Neural progenitor cell (in vitro differentiated cells): ENCODE data around the gene MAN1A2. TPM values are rescaled to one million over a fixed set of nuclear protein-coding genes. Genes with fewer than 3 reads are reported as not detected.

Source experiments
- DNase-seq: peaks from one replicate; pipeline ENCODE4 v3.0.0-alpha.2; 2016; ENCODE audit warnings: low spot score
- H2AFZ ChIP-seq: fragments of 200-600 bp; sonication (generic); replicated peaks from 2 replicates; pipeline ENCODE4 v1.6.1; 2016; ENCODE audit warnings: antibody characterized with exemption
- H3F3A ChIP-seq: fragments of 200-600 bp; sonication (generic); 2 replicates; pipeline ENCODE4 v1.6.1; 2016; ENCODE audit warnings: antibody characterized with exemption, low read depth
- H3K27ac ChIP-seq: fragments of 200-600 bp; sonication (generic); 2 replicates; pipeline ENCODE4 v1.5.1; 2016; ENCODE audit warnings: mild to moderate bottlenecking
- H3K27me3 ChIP-seq: fragments of 200-600 bp; sonication (generic); 2 replicates; pipeline ENCODE4 v1.6.1; 2016; ENCODE audit warnings: mild to moderate bottlenecking, moderate library complexity
- H3K36me3 ChIP-seq: fragments of 200-600 bp; sonication (generic); 2 replicates; pipeline ENCODE4 v1.5.1; 2016
- H3K4me1 ChIP-seq: fragments of 200-600 bp; sonication (generic); 2 replicates; pipeline ENCODE4 v1.6.1; 2016; ENCODE audit warnings: mixed run types
- H3K4me2 ChIP-seq: fragments of 200-600 bp; sonication (generic); 2 replicates; pipeline ENCODE4 v1.6.1; 2016
- H3K4me3 ChIP-seq: fragments of 200-600 bp; sonication (generic); 2 replicates; pipeline ENCODE4 v1.5.1; 2016
- H3K79me2 ChIP-seq: fragments of 200-600 bp; sonication (generic); 2 replicates; pipeline ENCODE4 v1.6.1; 2016; ENCODE audit warnings: low read depth
- H3K9ac ChIP-seq: fragments of 200-600 bp; sonication (generic); 2 replicates; pipeline ENCODE4 v1.6.1; 2016
- H3K9me3 ChIP-seq: fragments of 200-600 bp; sonication (generic); 2 replicates; pipeline ENCODE4 v1.5.1; 2016; ENCODE audit warnings: low read depth
- H4K20me1 ChIP-seq: fragments of 200-600 bp; sonication (generic); 2 replicates; pipeline ENCODE4 v1.6.1; 2016; ENCODE audit warnings: low read depth
- H3K27ac Mint-ChIP-seq: 3 replicates; pipeline ENCODE4 v1.8.0; 2021; ENCODE audit warnings: mixed read lengths
- H3K27me3 Mint-ChIP-seq: 2 replicates; pipeline ENCODE4 v1.8.0; 2022; ENCODE audit warnings: low read depth, mild to moderate bottlenecking, inconsistent platforms, moderate library complexity, mixed read lengths; ENCODE audit not compliant: insufficient read depth
- H3K36me3 Mint-ChIP-seq: 3 replicates; pipeline ENCODE4 v1.8.0; 2021; ENCODE audit warnings: mixed read lengths
- H3K4me1 Mint-ChIP-seq: 3 replicates; pipeline ENCODE4 v1.8.0; 2021; ENCODE audit warnings: mixed read lengths
- H3K4me3 Mint-ChIP-seq: 3 replicates; pipeline ENCODE4 v1.8.0; 2021; ENCODE audit warnings: mild to moderate bottlenecking, moderate library complexity, mixed read lengths
- H3K9me3 Mint-ChIP-seq: 3 replicates; pipeline ENCODE4 v1.8.0; 2020; ENCODE audit warnings: mixed read lengths
- CTCF ChIP-seq: fragments of 200-600 bp; sonication (generic); IDR thresholded peaks from 2 replicates; pipeline ENCODE4 v1.5.1; 2017; ENCODE audit warnings: antibody characterized with exemption, mild to moderate bottlenecking
- EZH2 ChIP-seq: fragments of 200-600 bp; sonication (generic); IDR thresholded peaks from 2 replicates; pipeline ENCODE4 v1.6.1; 2017; ENCODE audit warnings: antibody characterized with exemption, mild to moderate bottlenecking, moderate library complexity
- EZH2phosphoT487 ChIP-seq: fragments of 200-600 bp; sonication (generic); IDR thresholded peaks from 2 replicates; pipeline ENCODE4 v1.6.1; 2017; ENCODE audit warnings: antibody characterized with exemption
- total RNA-seq: library from RNA; depleted of rRNA; stranded (reverse); fragments of >200 nt; gene quantifications from 2 replicates; pipeline ENCODE4 v1.2.3, GENCODE V29; 2015; ENCODE audit warnings: low replicate concordance

Gene MAN1A2
- total RNA-seq, 1 donor from 2014 or later, result 28.6 TPM

GRCh38 chr1:117339866-117340700 is 27.2 kb upstream of the MAN1A2 start:
- no peak overlapping the region for H3K4me3 Mint-ChIP-seq
- no peaks in the 10 kb centered on the region for H3K4me1 Mint-ChIP-seq
- no peaks in the 10 kb centered on the region for H3K9me3 Mint-ChIP-seq
- no peaks in the 10 kb centered on the region for H3K9me3 ChIP-seq
- H3K9ac ChIP-seq, result no peak overlapping the region
- H3K36me3 Mint-ChIP-seq, result no peaks in the 10 kb centered on the region
- H4K20me1 ChIP-seq, result no peaks in the 10 kb centered on the region
- H3K27me3 Mint-ChIP-seq, result peaks cover 2% of the 10 kb centered on the region
- no peaks in the 10 kb centered on the region for H3K36me3 ChIP-seq
- no peaks in the 10 kb centered on the region for H3K79me2 ChIP-seq
- no peak overlapping the region for H3K4me3 ChIP-seq
- H2AFZ ChIP-seq, result no peak overlapping the region
- no peak for DNase-seq
- peaks cover 12% of the 10 kb centered on the region for H3F3A ChIP-seq
- no peaks in the 10 kb centered on the region for H3K27me3 ChIP-seq
- peaks cover 18% of the 10 kb centered on the region for H3K4me1 ChIP-seq
- H3K27ac Mint-ChIP-seq, result no peak overlapping the region
- no peak overlapping the region for H3K27ac ChIP-seq
- no peak overlapping the region for H3K4me2 ChIP-seq
- no peak for TF ChIP-seq EZH2
- TF ChIP-seq CTCF, result no peak
- TF ChIP-seq EZH2phosphoT487, result no peak

GRCh38 chr1:117341123-117341522 is 26.1 kb upstream of the MAN1A2 start:
- peaks cover 12% of the 10 kb centered on the region for H3F3A ChIP-seq
- Mint-ChIP-seq H3K4me1 (no peaks in the 10 kb centered on the region), H3K4me3 (no peak overlapping the region)

GRCh38 chr1:117342397-117342796 is 24.9 kb upstream of the MAN1A2 start:
- H3K9me3 ChIP-seq, result no peaks in the 10 kb centered on the region
- Mint-ChIP-seq H3K4me1 (peaks cover 6% of the 10 kb centered on the region), H3K27ac (no peak overlapping the region), H3K4me3 (no peak overlapping the region), H3K27me3 (peaks cover 4% of the 10 kb centered on the region), H3K36me3 (no peaks in the 10 kb centered on the region), H3K9me3 (no peaks in the 10 kb centered on the region)
- peaks cover 21% of the 10 kb centered on the region for H3K4me1 ChIP-seq
- TF ChIP-seq CTCF, result no peak
- TF ChIP-seq EZH2, result no peak
- no peak for TF ChIP-seq EZH2phosphoT487
- no peaks in the 10 kb centered on the region for H3K36me3 ChIP-seq
- no peaks in the 10 kb centered on the region for H3K27me3 ChIP-seq
- H3K79me2 ChIP-seq, result no peaks in the 10 kb centered on the region
- no peak overlapping the region for H3K4me3 ChIP-seq
- no peak overlapping the region for H2AFZ ChIP-seq
- H4K20me1 ChIP-seq, result no peaks in the 10 kb centered on the region
- H3K4me2 ChIP-seq, result no peak overlapping the region
- peaks cover 19% of the 10 kb centered on the region for H3F3A ChIP-seq
- no peak for DNase-seq
- no peak overlapping the region for H3K27ac ChIP-seq
- H3K9ac ChIP-seq, result no peak overlapping the region

More at GRCh38 chr1:117341123-117341522, 26.1 kb upstream of the MAN1A2 start:
- Histone ChIP-seq H3K27me3 (no peaks in the 10 kb centered on the region), H3K9ac (no peak overlapping the region), H4K20me1 (no peaks in the 10 kb centered on the region), H3K4me3 (no peak overlapping the region), H3K9me3 (no peaks in the 10 kb centered on the region), H3K27ac (no peak overlapping the region), H3K4me1 (peaks cover 11% of the 10 kb centered on the region), H2AFZ (no peak overlapping the region), H3K4me2 (no peak overlapping the region), H3K79me2 (no peaks in the 10 kb centered on the region), H3K36me3 (no peaks in the 10 kb centered on the region)
- Mint-ChIP-seq H3K36me3 (no peaks in the 10 kb centered on the region), H3K27ac (no peak overlapping the region), H3K27me3 (peaks cover 4% of the 10 kb centered on the region), H3K9me3 (no peaks in the 10 kb centered on the region)
- DNase-seq, result peak; percentile 16
- TF ChIP-seq EZH2 (no peak), CTCF (no peak), EZH2phosphoT487 (no peak)
